Muscle layer of colon (tissue), 2 donors: ENCODE measurements around the gene PLXND1.
"Not testable (repeated sequence)": the region's sequence is repeated elsewhere in the genome, so short reads cannot be mapped to it uniquely, and the experiment has no call there.

Experiments
- H3K27ac ChIP-seq: one replicate; pipeline ENCODE4 v1.7.0; 2013; ENCODE audit warnings: low read depth, mild to moderate bottlenecking, low read length, moderate library complexity
- H3K27me3 ChIP-seq, 2 donors: one replicate each; pipeline ENCODE4 v1.7.0; 2013; ENCODE audit warnings: low read length in 2 of 2, mild to moderate bottlenecking in 2 of 2; ENCODE audit not compliant: insufficient read depth in 2 of 2, control insufficient read depth in 1 of 2
- H3K36me3 ChIP-seq: one replicate; pipeline ENCODE4 v1.7.0; 2013; ENCODE audit warnings: mild to moderate bottlenecking, low read length; ENCODE audit not compliant: insufficient read depth
- H3K4me1 ChIP-seq: one replicate; pipeline ENCODE4 v1.7.0; 2013; ENCODE audit warnings: mild to moderate bottlenecking, low read length; ENCODE audit not compliant: insufficient read depth
- H3K4me3 ChIP-seq, 2 donors: one replicate each; pipeline ENCODE4 v1.7.0; 2013; ENCODE audit warnings: low read length in 2 of 2, low read depth in 1 of 2, mild to moderate bottlenecking in 1 of 2, moderate library complexity in 1 of 2
- H3K9ac ChIP-seq: one replicate; pipeline ENCODE4 v1.7.0; 2013; ENCODE audit warnings: low read length
- H3K9me3 ChIP-seq: one replicate; pipeline ENCODE4 v1.7.0; 2013; ENCODE audit warnings: mild to moderate bottlenecking, low read length
- donor health status: abdominal sarcoma.
- donor health status: Adenocarcinoma of cecum.

The PLXND1 gene

GRCh38 chr3:129552287-129553050 lies 54.0 kb downstream of the PLXND1 start:
- no peak overlapping the region for H3K9ac ChIP-seq
- no peak overlapping the region for H3K4me3 ChIP-seq
- peaks cover 8% of the 10 kb centered on the region for H3K36me3 ChIP-seq
- H3K4me1 ChIP-seq, result peaks cover 11% of the 10 kb centered on the region
- no peaks in the 10 kb centered on the region for H3K9me3 ChIP-seq
- H3K27me3 ChIP-seq, result no peaks in the 10 kb centered on the region
- no peak overlapping the region for H3K27ac ChIP-seq

- Histone ChIP-seq H3K9me3 (no peaks in the 10 kb centered on the region), H3K4me3 (no peak overlapping the region), H3K4me1 (peaks cover 6% of the 10 kb centered on the region), H3K27me3 (no peaks in the 10 kb centered on the region), H3K36me3 (no peaks in the 10 kb centered on the region), H3K27ac (no peak overlapping the region), H3K9ac (no peak overlapping the region)
Observed at GRCh38 chr3:129549805-129550204, 56.7 kb downstream of the PLXND1 start.

GRCh38 chr3:129549006-129549800 lies 57.3 kb downstream of the PLXND1 start:
- no peaks in the 10 kb centered on the region for H3K36me3 ChIP-seq
- H3K9me3 ChIP-seq, result no peaks in the 10 kb centered on the region
- no peak overlapping the region for H3K9ac ChIP-seq
- H3K4me1 ChIP-seq, result no peaks in the 10 kb centered on the region
- no peak overlapping the region for H3K4me3 ChIP-seq
- no peaks in the 10 kb centered on the region for H3K27me3 ChIP-seq
- H3K27ac ChIP-seq, result no peak overlapping the region

- H3K27ac ChIP-seq, result no peak overlapping the region
- H3K36me3 ChIP-seq, result no peaks in the 10 kb centered on the region
- H3K27me3 ChIP-seq, result no peaks in the 10 kb centered on the region
- H3K4me3 ChIP-seq, result no peak overlapping the region
- no peaks in the 10 kb centered on the region for H3K9me3 ChIP-seq
- no peaks in the 10 kb centered on the region for H3K4me1 ChIP-seq
- no peak overlapping the region for H3K9ac ChIP-seq
Observed at GRCh38 chr3:129548104-129548965, 58.1 kb downstream of the PLXND1 start.

- Histone ChIP-seq H3K27me3 (no peaks in the 10 kb centered on the region), H3K27ac (no peak overlapping the region), H3K4me3 (no peak overlapping the region), H3K9me3 (no peaks in the 10 kb centered on the region), H3K9ac (no peak overlapping the region), H3K4me1 (no peaks in the 10 kb centered on the region), H3K36me3 (no peaks in the 10 kb centered on the region)
Observed at GRCh38 chr3:129547241-129547640, 59.2 kb downstream of the PLXND1 start.

- H3K27ac ChIP-seq, H3K4me3 ChIP-seq, H3K36me3 ChIP-seq, H3K27me3 ChIP-seq, H3K9me3 ChIP-seq, H3K4me1 ChIP-seq, H3K9ac ChIP-seq: not testable (repeated sequence)
Observed at GRCh38 chr3:129545951-129546350, 60.5 kb downstream of the PLXND1 start.

- Histone ChIP-seq H3K27ac (no peak overlapping the region), H3K9me3 (no peaks in the 10 kb centered on the region), H3K4me1 (no peaks in the 10 kb centered on the region), H3K4me3 (no peak overlapping the region), H3K9ac (no peak overlapping the region), H3K36me3 (no peaks in the 10 kb centered on the region), H3K27me3 (no peaks in the 10 kb centered on the region)
Observed at GRCh38 chr3:129543999-129544398, 62.5 kb downstream of the PLXND1 start.

- Histone ChIP-seq H3K27me3 (no peaks in the 10 kb centered on the region), H3K9me3 (no peaks in the 10 kb centered on the region), H3K4me3 (no peak within 1 kb of the TSS), H3K27ac (no peak within 1 kb of the TSS), H3K9ac (no peak within 1 kb of the TSS), H3K36me3 (no peaks in the 10 kb centered on the region), H3K4me1 (no peaks in the 10 kb centered on the region)
Observed at GRCh38 chr3:129543156-129543790, 63.2 kb downstream of the PLXND1 start, which contains the start of gene H1-8. Gene H1-8 (plus strand): TSS chr3:129543175. CDS start chr3:129543219, 44 bp downstream.

GRCh38 chr3:129542747-129543146 lies 63.7 kb downstream of the PLXND1 start:
- H3K9ac ChIP-seq, result no peak overlapping the region
- no peaks in the 10 kb centered on the region for H3K4me1 ChIP-seq
- H3K27me3 ChIP-seq, result no peaks in the 10 kb centered on the region
- no peak overlapping the region for H3K27ac ChIP-seq
- H3K9me3 ChIP-seq, result no peaks in the 10 kb centered on the region
- no peak overlapping the region for H3K4me3 ChIP-seq
- no peaks in the 10 kb centered on the region for H3K36me3 ChIP-seq

- Histone ChIP-seq H3K9ac (no peak overlapping the region), H3K4me3 (no peak overlapping the region), H3K27ac (no peak overlapping the region), H3K27me3 (no peaks in the 10 kb centered on the region), H3K4me1 (no peaks in the 10 kb centered on the region), H3K9me3 (no peaks in the 10 kb centered on the region), H3K36me3 (no peaks in the 10 kb centered on the region)
Observed at GRCh38 chr3:129540776-129541516, 65.5 kb downstream of the PLXND1 start.
